B cell (primary cell): ENCODE results near the gene TTC28. TPM values are rescaled to one million over a fixed set of nuclear protein-coding genes. Genes with fewer than 3 reads are reported as not detected.

Source experiments
- ATAC-seq: fragments of 200-7000 bp; cut with Tn5 transposase; one replicate; pipeline ENCODE4 v1.10.0; 2021; ENCODE audit warnings: low read depth, mild to moderate bottlenecking, moderate number of reproducible peaks, moderate library complexity
- CTCF ChIA-PET: fragments of 350-600 bp; sonication (Branson Sonifier 250); formaldehyde crosslinking; loops from one replicate; lab custom pipeline; 2021; ENCODE audit warnings: antibody characterized with exemption, inconsistent platforms; lab: Charles Lee
- POLR2A ChIA-PET: fragments of 350-600 bp; sonication (Branson Sonifier 250); formaldehyde crosslinking; loops from one replicate; lab custom pipeline; 2021; ENCODE audit warnings: antibody characterized with exemption; lab: Charles Lee
- DNase-seq: peaks from one replicate; pipeline ENCODE4 v3.0.0; 2013
- H2AFZ ChIP-seq: 2 replicates; pipeline ENCODE4 v1.6.1; 2012; ENCODE audit warnings: mild to moderate bottlenecking, low read depth, low read length; ENCODE audit not compliant: insufficient read depth, poor library complexity, severe bottlenecking
- H3K27ac ChIP-seq, 2 donors: 1 replicate in 1 of 2; 2 replicates in 1 of 2; pipeline ENCODE4 v1.5.1; 2012 to 2013; ENCODE audit warnings: low read length in 2 of 2, mild to moderate bottlenecking in 2 of 2, moderate library complexity in 1 of 2
- H3K27me3 ChIP-seq, 4 experiments: fragments of 200-600 bp in 1 of 4; sonication (generic) in 1 of 4; replicated peaks in 1 of 4; 1 replicate in 2 of 4; 2 replicates in 2 of 4; pipeline versions ENCODE4 v1.6.1 to v1.7.0; 2013 to 2016; ENCODE audit warnings: low read length in 3 of 4, mild to moderate bottlenecking in 2 of 4, mixed read lengths in 1 of 4, moderate library complexity in 1 of 4; ENCODE audit not compliant: insufficient read depth in 4 of 4, control insufficient read depth in 3 of 4; ENCODE audit errors: control extremely low read depth in 1 of 4
- H3K36me3 ChIP-seq, 2 experiments: replicated peaks in 1 of 2; 1 replicate in 1 of 2; 2 replicates in 1 of 2; pipeline versions ENCODE4 v1.6.1 to v1.7.1; 2013; ENCODE audit warnings: low read length in 1 of 2; ENCODE audit not compliant: insufficient read depth in 2 of 2, control insufficient read depth in 1 of 2; ENCODE audit errors: control extremely low read depth in 1 of 2, extremely low read depth in 1 of 2
- H3K4me1 ChIP-seq, 2 donors: fragments of 200-600 bp in 1 of 2; sonication (generic) in 1 of 2; 1 replicate in 1 of 2; 2 replicates in 1 of 2; pipeline versions ENCODE4 v1.5.1 to v1.6.1; 2013 to 2017; ENCODE audit warnings: low read length in 2 of 2; ENCODE audit not compliant: control insufficient read depth in 2 of 2, insufficient read depth in 2 of 2
- H3K4me2 ChIP-seq: replicated peaks from 2 replicates; pipeline ENCODE3; 2012; ENCODE audit warnings: mild to moderate bottlenecking, low read depth, low read length; ENCODE audit not compliant: poor library complexity, severe bottlenecking
- H3K4me3 ChIP-seq, 5 experiments: fragments of 200-600 bp in 1 of 5; sonication (generic) in 1 of 5; 1 replicate in 3 of 5; 2 replicates in 2 of 5; pipeline versions ENCODE4 v1.5.1 to v1.7.0; 2011 to 2016; ENCODE audit warnings: low read length in 4 of 5, mild to moderate bottlenecking in 4 of 5, low read depth in 2 of 5, control low read depth in 1 of 5, moderate library complexity in 1 of 5; ENCODE audit not compliant: insufficient read depth in 1 of 5; ENCODE audit errors: control extremely low read depth in 1 of 5, extremely low read depth in 1 of 5
- H3K79me2 ChIP-seq: fragments of 200-600 bp; sonication (generic); one replicate; pipeline ENCODE4 v1.6.0; 2016; ENCODE audit warnings: low read length; ENCODE audit not compliant: control insufficient read depth, insufficient read depth
- H3K9ac ChIP-seq: fragments of 200-600 bp; sonication (generic); 2 replicates; pipeline ENCODE4 v1.6.1; 2017; ENCODE audit warnings: mild to moderate bottlenecking, low read length, moderate library complexity
- H3K9me3 ChIP-seq, 3 donors: one replicate each; pipeline versions ENCODE4 v1.6.1 to v1.7.1; 2013; ENCODE audit warnings: low read length in 2 of 3; ENCODE audit not compliant: control insufficient read depth in 2 of 3, insufficient read depth in 1 of 3; ENCODE audit errors: control extremely low read depth in 1 of 3
- H4K20me1 ChIP-seq: 2 replicates; pipeline ENCODE4 v1.6.0; 2012; ENCODE audit warnings: mild to moderate bottlenecking, low read length; ENCODE audit not compliant: insufficient read depth, control insufficient read depth, poor library complexity, severe bottlenecking
- H3K27ac Mint-ChIP-seq: one replicate; pipeline ENCODE4 v1.8.0; 2021; ENCODE audit warnings: mixed read lengths
- H3K27me3 Mint-ChIP-seq: one replicate; pipeline ENCODE4 v1.8.0; 2021; ENCODE audit warnings: mixed read lengths
- H3K4me1 Mint-ChIP-seq: one replicate; pipeline ENCODE4 v1.8.0; 2021; ENCODE audit warnings: mixed read lengths
- H3K4me3 Mint-ChIP-seq: one replicate; pipeline ENCODE4 v1.8.0; 2021; ENCODE audit warnings: mixed read lengths
- H3K9me3 Mint-ChIP-seq: one replicate; pipeline ENCODE4 v1.8.0; 2022; ENCODE audit warnings: mixed read lengths; ENCODE audit not compliant: insufficient read depth
- EZH2 ChIP-seq: IDR thresholded peaks from 2 replicates; pipeline ENCODE4 v1.6.1; 2012; ENCODE audit warnings: borderline replicate concordance, low read depth, mild to moderate bottlenecking, moderate library complexity, low read length; ENCODE audit not compliant: insufficient read depth, poor library complexity, severe bottlenecking
- WGBS: methylation state at CpG from one replicate; pipeline ENCODE4 v1.1.5; 2013; ENCODE audit warnings: missing lambda C conversion rate; ENCODE audit not compliant: insufficient coverage; 5-methylcytosine and 5-hydroxymethylcytosine counted together
- intact Hi-C: fragments of 100-400 bp; cut with micrococcal nuclease; formaldehyde crosslinking; loops from one replicate; pipeline ENCODE4 v1.10.0; 2022
- polyA plus RNA-seq: library from polyadenylated mRNA; depleted of rRNA; stranded (reverse); fragments of >200 nt; gene quantifications from 2 replicates; pipeline ENCODE4 v1.2.3, GENCODE V29; 2012
- total RNA-seq, 2 donors: library from RNA; stranded (reverse); fragments of 120-200 nt in 1 of 2; gene quantifications; 1 replicate in 1 of 2; 2 replicates in 1 of 2; pipeline versions ENCODE4 v1.2.3 to v1.2.4, GENCODE V29; 2013 to 2022
- TF ChIP-seq, protein P1 (sequence below): fragments of 200-600 bp; IDR thresholded peaks from one replicate; pipeline ENCODE4 v1.8.0; 2022; ENCODE audit warnings: antibody characterized with exemption, mild to moderate bottlenecking

TTC28 gene
- total and polyA plus RNA-seq, 2 donors (not counting 1 experiment from before 2014, with no cell fraction given), result 4.5 to 7.3 TPM

DNA sequence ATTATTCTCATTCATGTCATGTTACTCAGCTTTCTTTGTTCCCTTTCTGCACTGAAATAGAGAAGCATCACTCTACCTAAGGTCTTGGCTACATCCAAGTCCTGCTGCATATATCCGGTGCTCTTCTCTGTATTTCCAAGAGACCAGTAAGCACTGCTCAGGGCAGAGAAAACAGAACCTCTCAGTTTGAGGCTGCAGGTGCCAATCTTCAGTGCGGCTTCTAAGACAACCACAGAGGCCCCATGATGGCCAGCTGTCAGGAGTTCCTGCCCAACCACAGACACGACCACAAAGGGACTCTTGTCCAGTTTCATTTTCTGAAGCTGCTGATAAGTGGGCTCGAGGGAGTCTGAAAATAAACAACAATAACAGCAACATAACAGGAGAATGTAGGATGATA lies 382.1 kb downstream of the TTC28 start:
- CTCF ChIA-PET, result no interaction called here
- DNase-seq (no peak), ATAC-seq (no peak)
- H3K9me3 ChIP-seq, result no peaks in the 10 kb centered on the region
- no peak overlapping the region for H3K27ac ChIP-seq
- H3K4me3 Mint-ChIP-seq, result no peak overlapping the region
- POLR2A ChIA-PET, result no interaction called here
- intact Hi-C loops, result no loop called here
- no peaks in the 10 kb centered on the region for H4K20me1 ChIP-seq
- H3K36me3 ChIP-seq, result no peaks in the 10 kb centered on the region
- WGBS, result 0% methylated on average over 2 of the region's 4 CpGs
- peaks cover 4% of the 10 kb centered on the region for H3K27me3 Mint-ChIP-seq
- H3K4me2 ChIP-seq, result no peak overlapping the region
- no peaks in the 10 kb centered on the region for H3K27me3 ChIP-seq
- no peak for TF ChIP-seq EZH2
- TF ChIP-seq, protein P1, sequence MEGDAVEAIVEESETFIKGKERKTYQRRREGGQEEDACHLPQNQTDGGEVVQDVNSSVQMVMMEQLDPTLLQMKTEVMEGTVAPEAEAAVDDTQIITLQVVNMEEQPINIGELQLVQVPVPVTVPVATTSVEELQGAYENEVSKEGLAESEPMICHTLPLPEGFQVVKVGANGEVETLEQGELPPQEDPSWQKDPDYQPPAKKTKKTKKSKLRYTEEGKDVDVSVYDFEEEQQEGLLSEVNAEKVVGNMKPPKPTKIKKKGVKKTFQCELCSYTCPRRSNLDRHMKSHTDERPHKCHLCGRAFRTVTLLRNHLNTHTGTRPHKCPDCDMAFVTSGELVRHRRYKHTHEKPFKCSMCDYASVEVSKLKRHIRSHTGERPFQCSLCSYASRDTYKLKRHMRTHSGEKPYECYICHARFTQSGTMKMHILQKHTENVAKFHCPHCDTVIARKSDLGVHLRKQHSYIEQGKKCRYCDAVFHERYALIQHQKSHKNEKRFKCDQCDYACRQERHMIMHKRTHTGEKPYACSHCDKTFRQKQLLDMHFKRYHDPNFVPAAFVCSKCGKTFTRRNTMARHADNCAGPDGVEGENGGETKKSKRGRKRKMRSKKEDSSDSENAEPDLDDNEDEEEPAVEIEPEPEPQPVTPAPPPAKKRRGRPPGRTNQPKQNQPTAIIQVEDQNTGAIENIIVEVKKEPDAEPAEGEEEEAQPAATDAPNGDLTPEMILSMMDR, result no peak
- H3K27ac Mint-ChIP-seq, result no peak overlapping the region
- H2AFZ ChIP-seq, result no peak overlapping the region
- H3K79me2 ChIP-seq, result no peaks in the 10 kb centered on the region
- peaks cover 19% of the 10 kb centered on the region for H3K4me1 Mint-ChIP-seq
- H3K9ac ChIP-seq, result no peak overlapping the region
- no peak overlapping the region for H3K4me3 ChIP-seq
- H3K9me3 Mint-ChIP-seq, result no peaks in the 10 kb centered on the region
- H3K4me1 ChIP-seq, result peaks cover 0 to 5% of the 10 kb centered on the region in 2 donors

GRCh38 chr22:28296452-28296851 lies 383.2 kb downstream of the TTC28 start:
- H3K9me3 ChIP-seq, result no peaks in the 10 kb centered on the region
- H3K4me3 Mint-ChIP-seq, result no peak overlapping the region
- H3K27me3 ChIP-seq, result no peaks in the 10 kb centered on the region
- H2AFZ ChIP-seq, result no peak overlapping the region
- no peak overlapping the region for H3K27ac Mint-ChIP-seq
- H3K79me2 ChIP-seq, result no peaks in the 10 kb centered on the region
- H3K9ac ChIP-seq, result no peak overlapping the region
- no peak overlapping the region for H3K27ac ChIP-seq
- TF ChIP-seq, protein P1, result no peak
- H3K27me3 Mint-ChIP-seq, result peaks cover 4% of the 10 kb centered on the region
- no peaks in the 10 kb centered on the region for H3K9me3 Mint-ChIP-seq
- H3K36me3 ChIP-seq, result no peaks in the 10 kb centered on the region
- H4K20me1 ChIP-seq, result no peaks in the 10 kb centered on the region
- H3K4me1 Mint-ChIP-seq, result peaks cover 19% of the 10 kb centered on the region
- H3K4me2 ChIP-seq, result no peak overlapping the region
- ATAC-seq (no peak), DNase-seq (no peak)
- ChIA-PET POLR2A (no interaction called here), CTCF (no interaction called here)
- H3K4me3 ChIP-seq, result no peak overlapping the region
- peaks cover 0 to 5% of the 10 kb centered on the region in 2 donors for H3K4me1 ChIP-seq
- intact Hi-C loops, result no loop called here
